Measurements from ENCODE around the gene GP1BB.

DNA sequence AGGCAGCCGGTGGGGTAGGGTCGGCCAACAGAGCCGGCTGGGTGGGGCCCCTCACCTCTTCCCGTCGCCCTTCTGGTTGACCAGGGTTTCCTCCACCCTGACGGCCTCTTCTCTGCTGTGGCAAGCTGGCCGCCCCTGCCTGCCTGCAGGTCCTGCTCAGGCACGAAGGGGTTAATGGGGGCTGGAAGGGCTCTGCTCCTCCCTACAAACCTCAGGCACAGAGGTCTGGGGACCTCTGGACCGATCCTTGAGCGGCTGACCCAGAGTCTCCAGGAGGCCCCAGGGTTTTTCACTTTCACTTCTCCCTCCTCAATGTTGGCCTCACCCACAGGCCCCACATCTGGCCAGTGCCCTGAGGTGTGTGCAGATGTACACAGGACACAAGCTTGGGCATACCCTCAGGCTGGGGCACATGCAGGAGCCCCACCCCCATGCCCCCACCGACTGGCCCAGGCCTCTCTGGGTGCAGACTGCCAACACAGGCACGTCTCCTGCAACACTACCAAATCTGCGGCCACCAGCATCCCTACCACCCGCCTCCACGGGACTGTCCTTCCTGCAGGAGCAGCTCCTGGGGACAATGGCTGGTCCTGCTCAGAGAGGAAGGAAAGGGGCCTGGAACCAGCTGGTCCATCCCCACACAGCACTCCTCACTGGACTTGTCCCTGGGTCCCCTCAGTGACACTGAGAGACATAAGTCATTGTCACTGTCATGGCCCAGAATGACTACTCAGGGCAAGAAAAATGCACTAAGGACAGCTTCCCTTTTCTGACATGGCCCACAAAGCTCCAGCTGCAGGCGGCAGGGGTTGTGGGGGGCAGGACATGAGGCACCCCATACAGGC is 34.0 kb downstream of the GP1BB start:
- TF ChIP-seq POLR2A (IDR thresholded peaks at IDR 0.05; ENCODE audit: low read length): no peak
- no peak for TF ChIP-seq GATA1 (IDR thresholded peaks at IDR 0.05; ENCODE audit: low read depth, low read length)
